Mesenchymal stem cell (in vitro differentiated cells and primary cell): ENCODE measurements around the gene SHISAL2A.

Experiments
- DNase-seq: peaks from one replicate; pipeline ENCODE4 v3.0.0-alpha.2; 2013
- H2AFZ ChIP-seq: one replicate; pipeline ENCODE4 v1.6.1; 2013; ENCODE audit warnings: low read depth, mild to moderate bottlenecking, control low read depth, inconsistent platforms, low read length, moderate library complexity
- H2AK5ac ChIP-seq: 2 replicates; pipeline ENCODE4 v1.6.1; 2013; ENCODE audit warnings: low read length, moderate library complexity, mild to moderate bottlenecking, inconsistent platforms; ENCODE audit not compliant: severe bottlenecking
- H2BK120ac ChIP-seq: one replicate; pipeline ENCODE4 v1.6.1; 2013; ENCODE audit warnings: low read depth, mild to moderate bottlenecking, inconsistent platforms, low read length, moderate library complexity
- H2BK12ac ChIP-seq, 2 experiments: one replicate each; pipeline ENCODE4 v1.6.1; 2013; ENCODE audit warnings: inconsistent platforms in 2 of 2, low read length in 2 of 2, mild to moderate bottlenecking in 2 of 2, moderate library complexity in 2 of 2, control low read depth in 1 of 2
- H2BK15ac ChIP-seq: one replicate; pipeline ENCODE4 v1.6.1; 2013; ENCODE audit warnings: mild to moderate bottlenecking, low read depth, inconsistent platforms; ENCODE audit not compliant: poor library complexity, severe bottlenecking
- H2BK5ac ChIP-seq: 2 replicates; pipeline ENCODE4 v1.6.1; 2013; ENCODE audit warnings: low read depth, mild to moderate bottlenecking, low read length, control low read depth, inconsistent platforms; ENCODE audit not compliant: poor library complexity, severe bottlenecking
- H3K14ac ChIP-seq, 2 experiments: one replicate each; pipeline ENCODE4 v1.6.1; 2013; ENCODE audit warnings: inconsistent platforms in 2 of 2, low read length in 2 of 2, control low read depth in 1 of 2, mild to moderate bottlenecking in 1 of 2, moderate library complexity in 1 of 2
- H3K18ac ChIP-seq, 2 experiments: one replicate each; pipeline ENCODE4 v1.6.1; 2013; ENCODE audit warnings: inconsistent platforms in 2 of 2, low read length in 2 of 2, control low read depth in 1 of 2, low read depth in 1 of 2, mild to moderate bottlenecking in 1 of 2
- H3K23ac ChIP-seq, 2 experiments: one replicate each; pipeline ENCODE4 v1.6.1; 2013; ENCODE audit warnings: inconsistent platforms in 2 of 2, low read length in 2 of 2, mild to moderate bottlenecking in 2 of 2, moderate library complexity in 2 of 2, control low read depth in 1 of 2
- H3K27ac ChIP-seq: 2 replicates; pipeline ENCODE4 v1.5.1; 2013; ENCODE audit warnings: mild to moderate bottlenecking, moderate library complexity, low read length, control low read depth, inconsistent platforms; ENCODE audit not compliant: poor library complexity, severe bottlenecking
- H3K27me3 ChIP-seq, 2 experiments: 2 replicates each; pipeline versions ENCODE4 v1.6.1 to v1.7.0; 2013; ENCODE audit warnings: low read length in 2 of 2, mild to moderate bottlenecking in 2 of 2, moderate library complexity in 2 of 2, control low read depth in 1 of 2, inconsistent platforms in 1 of 2; ENCODE audit not compliant: control insufficient read depth in 1 of 2, insufficient read depth in 1 of 2
- H3K36me3 ChIP-seq, 2 experiments: 2 replicates each; pipeline versions ENCODE4 v1.6.1 to v1.7.0; 2013; ENCODE audit warnings: low read length in 2 of 2, control low read depth in 1 of 2, inconsistent platforms in 1 of 2, low read depth in 1 of 2, mild to moderate bottlenecking in 1 of 2; ENCODE audit not compliant: insufficient read depth in 2 of 2, control insufficient read depth in 1 of 2
- H3K4ac ChIP-seq, 2 experiments: one replicate each; pipeline ENCODE4 v1.6.1; 2013; ENCODE audit warnings: inconsistent platforms in 2 of 2, low read length in 2 of 2, mild to moderate bottlenecking in 2 of 2, moderate library complexity in 2 of 2, control low read depth in 1 of 2, low read depth in 1 of 2
- H3K4me1 ChIP-seq: 2 replicates; pipeline ENCODE4 v1.6.1; 2013; ENCODE audit warnings: low read depth, low read length, control low read depth; ENCODE audit not compliant: control insufficient read depth, insufficient read depth
- H3K4me2 ChIP-seq: 2 replicates; pipeline ENCODE4 v1.6.1; 2013; ENCODE audit warnings: low read length, mild to moderate bottlenecking, inconsistent platforms; ENCODE audit not compliant: poor library complexity, severe bottlenecking
- H3K4me3 ChIP-seq, 2 experiments: 2 replicates each; pipeline versions ENCODE4 v1.5.1 to v1.7.0; 2013; ENCODE audit warnings: low read length in 2 of 2, mild to moderate bottlenecking in 2 of 2, control low read depth in 1 of 2, low read depth in 1 of 2; ENCODE audit not compliant: insufficient read depth in 1 of 2
- H3K79me1 ChIP-seq: replicated peaks from 2 replicates; pipeline ENCODE4 v1.6.1; 2013; ENCODE audit warnings: mild to moderate bottlenecking, control low read depth, low read length, inconsistent platforms; ENCODE audit not compliant: poor library complexity, severe bottlenecking
- H3K9ac ChIP-seq: 2 replicates; pipeline ENCODE4 v1.7.0; 2013; ENCODE audit warnings: mild to moderate bottlenecking, low read length, moderate library complexity
- H3K9me3 ChIP-seq: 2 replicates; pipeline ENCODE4 v1.7.0; 2013; ENCODE audit warnings: mild to moderate bottlenecking, low read length; ENCODE audit not compliant: control insufficient read depth
- H4K8ac ChIP-seq: one replicate; pipeline ENCODE4 v1.6.1; 2013; ENCODE audit warnings: inconsistent platforms, mild to moderate bottlenecking, low read length, moderate library complexity
- H4K91ac ChIP-seq: one replicate; pipeline ENCODE4 v1.6.1; 2013; ENCODE audit warnings: mild to moderate bottlenecking, low read length, inconsistent platforms
- WGBS: methylation state at CpG from one replicate; pipeline ENCODE4 v1.1.7; 2013; ENCODE audit warnings: mixed read lengths; 5-methylcytosine and 5-hydroxymethylcytosine counted together

The SHISAL2A gene

GRCh38 chr1:52673513-52673912 lies 40.5 kb downstream of the SHISAL2A start:
- Histone ChIP-seq H3K9me3 (no peaks in the 10 kb centered on the region), H3K23ac (no peak overlapping the region), H3K27ac (no peak overlapping the region), H3K36me3 (no peaks in the 10 kb centered on the region), H2AFZ (no peak overlapping the region), H2BK5ac (no peak overlapping the region), H4K91ac (no peak overlapping the region), H3K18ac (no peak overlapping the region), H3K4me1 (peaks cover 4% of the 10 kb centered on the region), H2BK120ac (no peak overlapping the region), H3K4me2 (no peak overlapping the region), H4K8ac (no peak overlapping the region), H3K9ac (no peak overlapping the region), H3K14ac (no peak overlapping the region), H3K4ac (no peak overlapping the region), H2AK5ac (no peak overlapping the region), H2BK15ac (no peak overlapping the region), H2BK12ac (no peak overlapping the region), H3K79me1 (no peaks in the 10 kb centered on the region), H3K27me3 (no peaks in the 10 kb centered on the region), H3K4me3 (no peak overlapping the region)
- WGBS: 92% methylated on average over 3 of the region's 4 CpGs
- no peak for DNase-seq

- peak overlapping the region; percentile 40 for H2BK15ac ChIP-seq
- whole genome bisulfite sequencing: 74% methylated on average over 4 of the region's 6 CpGs
- H2BK12ac ChIP-seq: no peak overlapping the region
- no peaks in the 10 kb centered on the region for H3K36me3 ChIP-seq
- H3K4me3 ChIP-seq: no peak overlapping the region
- H4K8ac ChIP-seq: no peak overlapping the region
- no peak overlapping the region for H2AK5ac ChIP-seq
- H3K4me2 ChIP-seq: no peak overlapping the region
- H3K23ac ChIP-seq: no peak overlapping the region
- no peak overlapping the region for H2BK5ac ChIP-seq
- peak; percentile 33 for DNase-seq
- no peak overlapping the region for H3K9ac ChIP-seq
- no peak overlapping the region for H3K14ac ChIP-seq
- H3K27me3 ChIP-seq: no peaks in the 10 kb centered on the region
- H3K4me1 ChIP-seq: peaks cover 4% of the 10 kb centered on the region
- no peak overlapping the region for H2BK120ac ChIP-seq
- no peak overlapping the region for H4K91ac ChIP-seq
- no peak overlapping the region for H2AFZ ChIP-seq
- H3K4ac ChIP-seq: no peak overlapping the region
- H3K9me3 ChIP-seq: no peaks in the 10 kb centered on the region
- no peak overlapping the region for H3K18ac ChIP-seq
- H3K79me1 ChIP-seq: no peaks in the 10 kb centered on the region
- H3K27ac ChIP-seq: no peak overlapping the region
Observed at GRCh38 chr1:52674497-52675384, 41.8 kb downstream of the SHISAL2A start.

GRCh38 chr1:52676249-52676903 lies 43.4 kb downstream of the SHISAL2A start:
- H3K36me3 ChIP-seq: no peaks in the 10 kb centered on the region
- no peak overlapping the region for H4K8ac ChIP-seq
- H2BK12ac ChIP-seq: no peak overlapping the region
- H3K9ac ChIP-seq: no peak overlapping the region
- H2AK5ac ChIP-seq: no peak overlapping the region
- no peak overlapping the region for H3K18ac ChIP-seq
- no peaks in the 10 kb centered on the region for H3K27me3 ChIP-seq
- no peak overlapping the region for H3K4me2 ChIP-seq
- no peak overlapping the region for H3K4ac ChIP-seq
- DNase-seq: no peak
- no peaks in the 10 kb centered on the region for H3K9me3 ChIP-seq
- H3K79me1 ChIP-seq: no peaks in the 10 kb centered on the region
- no peak overlapping the region for H3K27ac ChIP-seq
- H3K14ac ChIP-seq: no peak overlapping the region
- H2BK15ac ChIP-seq: no peak overlapping the region
- peaks cover 4% of the 10 kb centered on the region for H3K4me1 ChIP-seq
- WGBS: 90% methylated on average over 8 of the region's 8 CpGs
- no peak overlapping the region for H2AFZ ChIP-seq
- H3K4me3 ChIP-seq: no peak overlapping the region
- H2BK5ac ChIP-seq: no peak overlapping the region
- H4K91ac ChIP-seq: no peak overlapping the region
- no peak overlapping the region for H3K23ac ChIP-seq
- no peak overlapping the region for H2BK120ac ChIP-seq

GRCh38 chr1:52677076-52677806 lies 44.3 kb downstream of the SHISAL2A start:
- Histone ChIP-seq H4K8ac (no peak overlapping the region), H3K4me3 (no peak overlapping the region), H3K4ac (no peak overlapping the region), H3K79me1 (no peaks in the 10 kb centered on the region), H3K27me3 (no peaks in the 10 kb centered on the region), H3K36me3 (no peaks in the 10 kb centered on the region), H3K4me2 (no peak overlapping the region), H2BK15ac (no peak overlapping the region), H2AFZ (no peak overlapping the region), H3K18ac (no peak overlapping the region), H2AK5ac (no peak overlapping the region), H2BK120ac (no peak overlapping the region), H4K91ac (no peak overlapping the region), H3K9me3 (no peaks in the 10 kb centered on the region), H3K4me1 (peaks cover 4% of the 10 kb centered on the region), H3K27ac (no peak overlapping the region), H2BK12ac (no peak overlapping the region), H2BK5ac (no peak overlapping the region), H3K23ac (no peak overlapping the region), H3K14ac (no peak overlapping the region), H3K9ac (no peak overlapping the region)
- 93% methylated on average over 4 of the region's 6 CpGs for WGBS
- no peak for DNase-seq
